ENCODE data around the gene LZTS2.

Gene LZTS2

DNA sequence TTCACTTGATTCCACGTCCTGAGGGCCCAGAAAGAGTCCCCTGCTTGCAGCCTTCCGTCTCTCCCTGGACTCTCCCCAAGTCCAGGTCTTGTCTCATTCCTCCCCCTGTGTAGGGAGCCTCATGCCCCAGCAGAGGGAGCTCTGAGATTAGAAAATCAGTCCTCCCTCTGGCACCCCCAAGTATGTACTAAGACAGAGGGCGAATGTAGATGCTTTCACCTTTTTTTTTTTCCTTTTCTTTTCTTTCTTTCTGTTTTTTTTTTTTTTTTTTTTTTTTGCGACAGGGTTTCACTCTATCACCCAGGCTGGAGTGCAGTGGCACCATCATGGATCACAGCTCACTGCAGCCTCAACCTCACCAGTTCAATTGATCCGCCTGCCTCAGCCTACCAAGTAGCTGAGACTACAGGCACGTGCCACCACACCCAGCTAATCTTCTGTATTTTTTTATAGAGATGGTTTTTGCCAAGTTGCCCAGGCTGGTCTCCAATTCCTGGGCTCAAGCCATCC, 41.7 kb downstream of the LZTS2 start:
- Mint-ChIP-seq H3K27me3 (ENCODE audit: low read depth, poor library complexity) (peaks cover 64% of the 10 kb centered on the region), H3K4me1 (peaks cover 73% of the 10 kb centered on the region), H3K27ac (no peak overlapping the region), H3K4me3 (no peak overlapping the region), H3K9me3 (no peaks in the 10 kb centered on the region), H3K36me3 (ENCODE audit: low read depth) (no peaks in the 10 kb centered on the region)
- DNase-seq = peak; percentile 78
- TF ChIP-seq, protein P1, sequence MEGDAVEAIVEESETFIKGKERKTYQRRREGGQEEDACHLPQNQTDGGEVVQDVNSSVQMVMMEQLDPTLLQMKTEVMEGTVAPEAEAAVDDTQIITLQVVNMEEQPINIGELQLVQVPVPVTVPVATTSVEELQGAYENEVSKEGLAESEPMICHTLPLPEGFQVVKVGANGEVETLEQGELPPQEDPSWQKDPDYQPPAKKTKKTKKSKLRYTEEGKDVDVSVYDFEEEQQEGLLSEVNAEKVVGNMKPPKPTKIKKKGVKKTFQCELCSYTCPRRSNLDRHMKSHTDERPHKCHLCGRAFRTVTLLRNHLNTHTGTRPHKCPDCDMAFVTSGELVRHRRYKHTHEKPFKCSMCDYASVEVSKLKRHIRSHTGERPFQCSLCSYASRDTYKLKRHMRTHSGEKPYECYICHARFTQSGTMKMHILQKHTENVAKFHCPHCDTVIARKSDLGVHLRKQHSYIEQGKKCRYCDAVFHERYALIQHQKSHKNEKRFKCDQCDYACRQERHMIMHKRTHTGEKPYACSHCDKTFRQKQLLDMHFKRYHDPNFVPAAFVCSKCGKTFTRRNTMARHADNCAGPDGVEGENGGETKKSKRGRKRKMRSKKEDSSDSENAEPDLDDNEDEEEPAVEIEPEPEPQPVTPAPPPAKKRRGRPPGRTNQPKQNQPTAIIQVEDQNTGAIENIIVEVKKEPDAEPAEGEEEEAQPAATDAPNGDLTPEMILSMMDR (IDR thresholded peaks at IDR 0.05) = peak; percentile 84

DNA sequence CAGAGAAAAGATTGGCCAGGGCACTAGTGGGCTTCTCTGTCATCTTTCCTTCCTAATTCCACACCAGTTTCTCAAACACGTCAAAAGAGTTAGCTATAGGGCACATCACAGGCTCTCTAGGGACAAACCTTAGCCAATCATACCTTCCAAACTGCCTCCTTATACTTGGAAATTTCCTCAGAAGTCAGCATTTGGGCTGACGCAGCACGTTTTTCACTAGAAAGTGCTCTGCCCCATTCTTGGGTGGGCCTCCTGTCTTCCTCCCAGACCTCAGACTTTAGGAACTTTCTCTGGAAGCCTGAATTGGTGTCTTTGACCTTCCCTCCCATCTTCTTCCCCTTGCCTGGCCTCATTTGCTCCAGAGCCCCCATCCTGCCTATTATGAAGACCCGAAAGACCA, 42.5 kb downstream of the LZTS2 start:
- Mint-ChIP-seq H3K36me3 (ENCODE audit: low read depth) (no peaks in the 10 kb centered on the region), H3K9me3 (no peaks in the 10 kb centered on the region), H3K4me1 (peaks cover 81% of the 10 kb centered on the region), H3K27me3 (ENCODE audit: low read depth, poor library complexity) (peaks cover 64% of the 10 kb centered on the region), H3K27ac (peak overlapping the region; percentile 99), H3K4me3 (peak overlapping the region; percentile 91)
- TF ChIP-seq, protein P1 (IDR thresholded peaks at IDR 0.05) = no peak
- no peak for DNase-seq

DNA sequence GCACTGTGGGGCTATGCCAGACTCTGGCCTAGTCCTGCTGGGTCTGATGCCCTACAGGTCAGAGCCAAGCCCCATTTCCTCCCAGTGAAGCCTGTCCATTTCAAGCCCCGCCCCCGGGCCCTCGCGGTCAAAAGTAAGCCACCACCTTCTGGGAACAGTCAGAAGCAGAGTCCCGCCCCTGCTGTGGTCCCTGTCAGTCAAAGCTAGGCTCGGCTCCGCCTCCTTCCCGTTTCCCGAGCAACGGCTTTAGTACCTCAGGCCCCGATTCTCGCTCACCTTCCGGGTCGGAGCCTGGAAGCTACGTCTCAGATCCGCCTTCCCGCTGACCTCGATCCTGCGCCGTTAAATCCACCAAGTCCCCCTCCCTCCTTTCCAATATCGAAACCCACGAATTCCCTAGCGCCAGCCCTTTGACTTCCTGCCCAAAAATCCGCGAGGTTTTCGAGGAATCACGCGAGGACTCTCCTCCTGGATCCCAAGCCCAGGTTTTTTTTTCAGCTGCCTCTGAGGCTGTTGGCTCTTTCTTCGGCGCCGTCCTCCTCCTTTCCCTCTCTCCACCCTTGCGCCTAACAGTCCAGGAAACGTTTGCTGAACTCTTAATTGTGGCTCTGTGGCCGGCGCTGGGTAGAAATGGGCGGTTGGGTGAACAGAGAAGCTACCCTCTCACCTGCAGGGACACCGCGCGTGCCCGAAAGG, 43.2 kb downstream of the LZTS2 start:
- Mint-ChIP-seq H3K4me1 (peaks cover 83% of the 10 kb centered on the region), H3K27ac (peak overlapping the region; percentile 99), H3K27me3 (ENCODE audit: low read depth, poor library complexity) (peaks cover 64% of the 10 kb centered on the region), H3K36me3 (ENCODE audit: low read depth) (no peaks in the 10 kb centered on the region), H3K9me3 (no peaks in the 10 kb centered on the region), H3K4me3 (peak overlapping the region; percentile 91)
- TF ChIP-seq, protein P1 (IDR thresholded peaks at IDR 0.05) = no peak
- peak; percentile 97 for DNase-seq

DNA sequence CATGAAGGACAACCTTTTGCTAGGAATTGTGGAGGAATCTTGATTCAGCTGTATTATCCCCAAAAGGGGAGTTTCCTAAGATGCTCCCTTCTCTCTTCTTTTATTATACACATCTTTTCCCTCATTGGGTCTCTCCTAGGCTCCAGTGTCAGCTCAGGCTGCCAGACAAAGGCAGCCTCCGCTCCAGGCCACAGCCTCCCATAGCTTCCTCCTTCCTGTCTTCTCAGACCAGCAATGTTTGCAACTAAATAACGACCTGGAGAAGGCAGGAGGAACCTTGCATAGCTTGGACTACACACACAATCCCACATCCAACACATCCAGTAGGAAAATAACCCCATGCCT, 43.7 kb downstream of the LZTS2 start:
- Mint-ChIP-seq H3K9me3 (no peaks in the 10 kb centered on the region), H3K27ac (peak overlapping the region; percentile 99), H3K36me3 (ENCODE audit: low read depth) (no peaks in the 10 kb centered on the region), H3K27me3 (ENCODE audit: low read depth, poor library complexity) (peaks cover 64% of the 10 kb centered on the region), H3K4me3 (peak overlapping the region; percentile 91), H3K4me1 (peaks cover 83% of the 10 kb centered on the region)
- TF ChIP-seq, protein P1 (IDR thresholded peaks at IDR 0.05) = no peak
- DNase-seq = no peak

DNA sequence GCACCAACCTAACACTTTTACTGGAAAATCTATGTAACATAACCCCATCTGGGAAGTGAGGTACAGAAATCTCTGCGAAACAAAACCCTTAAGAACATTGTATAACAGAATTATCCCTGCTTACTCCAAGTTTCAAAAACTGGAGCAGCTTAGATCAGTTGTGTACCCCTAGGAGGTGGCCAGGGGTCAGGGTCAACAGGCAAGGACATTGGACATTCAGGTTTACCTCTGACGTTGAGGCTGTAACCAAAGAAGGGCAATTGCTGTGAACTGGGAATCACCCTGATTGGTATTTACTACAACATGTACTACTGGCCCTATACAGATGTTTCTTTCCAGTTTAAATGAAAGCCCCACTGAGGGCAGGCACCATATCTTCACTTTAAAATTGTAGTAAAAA, 44.5 kb downstream of the LZTS2 start:
- peaks cover 65% of the 10 kb centered on the region for H3K27me3 Mint-ChIP-seq (ENCODE audit: low read depth, poor library complexity)
- H3K9me3 Mint-ChIP-seq = no peaks in the 10 kb centered on the region
- TF ChIP-seq, protein P1 (IDR thresholded peaks at IDR 0.05) = no peak
- no peaks in the 10 kb centered on the region for H3K36me3 Mint-ChIP-seq (ENCODE audit: low read depth)
- H3K4me1 Mint-ChIP-seq = peaks cover 86% of the 10 kb centered on the region
- no peak overlapping the region for H3K4me3 Mint-ChIP-seq
- H3K27ac Mint-ChIP-seq = no peak overlapping the region
- DNase-seq = no peak
